AG10803 (cell line): ENCODE results near the gene SON.

Experiments
- DNase-seq: peaks from one replicate; pipeline ENCODE4 v3.0.0; 2010; ENCODE audit warnings: low read depth
- H3K4me3 ChIP-seq: 2 replicates; pipeline ENCODE4 v1.5.1; 2011; ENCODE audit warnings: mild to moderate bottlenecking, low read length, control low read depth
- TF ChIP-seq, protein P1 (sequence below): conservative IDR thresholded peaks from 2 replicates; pipeline ENCODE4 v1.5.1; 2011; ENCODE audit warnings: mild to moderate bottlenecking, low read length, control low read depth, inconsistent platforms

SON gene

DNA sequence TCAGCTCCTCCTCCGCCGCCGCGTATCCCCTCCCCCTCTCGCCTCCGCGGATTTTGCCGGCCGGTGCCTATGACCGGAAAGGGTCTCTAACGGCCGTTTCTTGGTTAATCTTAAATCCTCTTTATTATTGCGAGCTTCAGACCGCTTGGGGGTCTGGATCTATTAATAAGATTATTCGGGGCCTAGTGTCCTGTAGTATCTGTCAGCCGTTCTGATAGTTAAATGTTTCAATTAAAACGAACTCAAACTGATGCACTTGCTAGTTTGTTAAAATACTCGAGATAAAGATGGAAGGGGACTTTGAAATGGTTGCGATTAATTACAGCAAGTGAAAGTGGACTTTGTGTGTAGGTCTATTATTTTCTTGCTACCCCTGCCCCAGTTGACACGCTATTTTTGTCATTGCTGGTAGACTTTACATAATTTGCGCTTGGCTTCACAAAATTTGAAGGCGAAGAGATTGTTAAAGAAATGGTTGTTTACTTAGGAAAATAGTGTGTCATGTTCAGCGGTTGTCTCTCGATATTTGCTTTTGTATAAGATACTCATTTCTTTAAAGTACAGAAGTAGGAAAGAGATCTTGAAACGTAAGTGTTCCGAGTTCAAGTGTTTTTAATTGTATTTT, 779 bp downstream of the SON start:
- no peak for DNase-seq
- TF ChIP-seq, protein P1, sequence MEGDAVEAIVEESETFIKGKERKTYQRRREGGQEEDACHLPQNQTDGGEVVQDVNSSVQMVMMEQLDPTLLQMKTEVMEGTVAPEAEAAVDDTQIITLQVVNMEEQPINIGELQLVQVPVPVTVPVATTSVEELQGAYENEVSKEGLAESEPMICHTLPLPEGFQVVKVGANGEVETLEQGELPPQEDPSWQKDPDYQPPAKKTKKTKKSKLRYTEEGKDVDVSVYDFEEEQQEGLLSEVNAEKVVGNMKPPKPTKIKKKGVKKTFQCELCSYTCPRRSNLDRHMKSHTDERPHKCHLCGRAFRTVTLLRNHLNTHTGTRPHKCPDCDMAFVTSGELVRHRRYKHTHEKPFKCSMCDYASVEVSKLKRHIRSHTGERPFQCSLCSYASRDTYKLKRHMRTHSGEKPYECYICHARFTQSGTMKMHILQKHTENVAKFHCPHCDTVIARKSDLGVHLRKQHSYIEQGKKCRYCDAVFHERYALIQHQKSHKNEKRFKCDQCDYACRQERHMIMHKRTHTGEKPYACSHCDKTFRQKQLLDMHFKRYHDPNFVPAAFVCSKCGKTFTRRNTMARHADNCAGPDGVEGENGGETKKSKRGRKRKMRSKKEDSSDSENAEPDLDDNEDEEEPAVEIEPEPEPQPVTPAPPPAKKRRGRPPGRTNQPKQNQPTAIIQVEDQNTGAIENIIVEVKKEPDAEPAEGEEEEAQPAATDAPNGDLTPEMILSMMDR: no peak
- peak overlapping the region; percentile 75 for H3K4me3 ChIP-seq

DNA sequence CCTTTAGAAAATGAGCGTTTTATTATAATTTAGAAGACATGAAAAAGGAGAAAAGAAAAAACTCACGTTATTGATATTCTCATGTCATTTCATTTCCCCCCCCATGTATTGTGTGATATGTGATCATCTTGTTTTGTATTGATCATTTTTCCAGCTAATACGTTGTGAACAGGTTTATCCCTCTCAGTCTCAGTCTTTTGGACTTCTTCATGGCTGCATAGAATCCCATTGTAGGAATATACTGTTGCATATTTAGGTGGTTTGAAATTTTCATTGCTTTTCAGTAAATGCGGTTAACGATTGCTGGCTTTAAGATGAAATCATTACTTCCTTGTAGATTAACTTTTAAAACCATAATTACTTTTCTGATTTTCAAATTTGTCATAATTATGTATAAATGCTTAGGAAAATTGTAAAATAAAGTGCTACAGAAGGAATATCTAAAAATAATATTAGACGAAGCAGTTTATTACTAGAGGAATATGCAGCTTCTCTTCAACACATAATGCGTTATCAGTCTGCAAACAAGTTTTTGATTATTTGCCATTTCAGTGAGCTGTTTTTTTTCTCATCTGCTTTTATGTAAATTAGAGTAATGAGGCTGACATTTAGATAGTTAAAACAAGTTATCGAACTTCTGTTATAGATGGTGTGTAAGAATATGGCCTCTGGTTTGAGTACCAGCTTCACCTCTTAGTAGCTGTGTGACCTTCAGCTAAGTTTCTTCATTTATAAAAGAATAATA, 1.8 kb downstream of the SON start:
- TF ChIP-seq, protein P1: no peak
- H3K4me3 ChIP-seq: peak overlapping the region; percentile 75
- no peak for DNase-seq

DNA sequence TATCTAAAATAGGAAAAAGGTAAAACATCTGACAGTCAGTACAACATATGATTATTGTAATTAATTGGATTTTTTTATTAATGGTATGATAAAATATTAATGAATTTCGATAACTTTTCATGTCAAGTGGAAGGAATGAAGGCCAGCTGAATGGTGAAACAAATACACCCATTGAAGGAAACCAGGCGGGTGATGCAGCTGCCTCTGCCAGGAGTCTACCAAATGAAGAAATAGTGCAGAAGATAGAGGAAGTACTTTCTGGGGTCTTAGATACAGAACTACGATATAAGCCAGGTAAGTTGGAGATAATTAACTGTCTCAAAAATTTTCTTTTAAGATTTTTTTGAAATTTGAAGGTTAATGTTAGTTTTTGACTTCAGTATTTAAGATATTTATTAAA, 3.2 kb downstream of the SON start:
- no peak for DNase-seq
- TF ChIP-seq, protein P1: no peak
- H3K4me3 ChIP-seq: no peak overlapping the region

DNA sequence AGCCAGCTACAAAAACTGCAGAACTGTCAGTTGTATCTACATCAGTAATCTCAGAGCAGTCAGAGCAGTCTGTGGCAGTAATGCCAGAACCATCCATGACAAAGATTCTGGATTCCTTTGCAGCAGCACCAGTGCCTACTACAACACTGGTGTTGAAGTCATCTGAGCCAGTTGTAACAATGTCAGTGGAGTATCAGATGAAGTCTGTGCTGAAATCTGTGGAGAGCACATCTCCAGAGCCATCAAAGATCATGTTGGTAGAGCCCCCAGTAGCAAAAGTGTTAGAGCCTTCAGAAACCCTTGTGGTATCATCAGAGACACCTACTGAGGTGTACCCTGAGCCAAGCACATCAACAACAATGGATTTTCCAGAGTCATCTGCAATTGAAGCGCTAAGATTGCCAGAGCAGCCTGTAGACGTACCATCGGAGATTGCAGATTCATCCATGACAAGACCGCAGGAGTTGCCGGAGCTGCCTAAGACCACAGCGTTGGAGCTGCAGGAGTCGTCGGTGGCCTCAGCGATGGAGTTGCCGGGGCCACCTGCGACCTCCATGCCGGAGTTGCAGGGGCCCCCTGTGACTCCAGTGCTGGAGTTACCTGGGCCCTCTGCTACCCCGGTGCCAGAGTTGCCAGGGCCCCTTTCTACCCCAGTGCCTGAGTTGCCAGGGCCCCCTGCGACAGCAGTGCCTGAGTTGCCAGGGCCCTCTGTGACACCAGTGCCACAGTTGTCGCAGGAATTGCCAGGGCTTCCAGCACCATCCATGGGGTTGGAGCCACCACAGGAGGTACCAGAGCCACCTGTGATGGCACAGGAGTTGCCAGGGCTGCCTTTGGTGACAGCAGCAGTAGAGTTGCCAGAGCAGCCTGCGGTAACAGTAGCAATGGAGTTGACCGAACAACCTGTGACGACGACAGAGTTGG, 7.3 kb downstream of the SON start:
- no peak for DNase-seq
- TF ChIP-seq, protein P1: no peak
- H3K4me3 ChIP-seq: no peak overlapping the region

DNA sequence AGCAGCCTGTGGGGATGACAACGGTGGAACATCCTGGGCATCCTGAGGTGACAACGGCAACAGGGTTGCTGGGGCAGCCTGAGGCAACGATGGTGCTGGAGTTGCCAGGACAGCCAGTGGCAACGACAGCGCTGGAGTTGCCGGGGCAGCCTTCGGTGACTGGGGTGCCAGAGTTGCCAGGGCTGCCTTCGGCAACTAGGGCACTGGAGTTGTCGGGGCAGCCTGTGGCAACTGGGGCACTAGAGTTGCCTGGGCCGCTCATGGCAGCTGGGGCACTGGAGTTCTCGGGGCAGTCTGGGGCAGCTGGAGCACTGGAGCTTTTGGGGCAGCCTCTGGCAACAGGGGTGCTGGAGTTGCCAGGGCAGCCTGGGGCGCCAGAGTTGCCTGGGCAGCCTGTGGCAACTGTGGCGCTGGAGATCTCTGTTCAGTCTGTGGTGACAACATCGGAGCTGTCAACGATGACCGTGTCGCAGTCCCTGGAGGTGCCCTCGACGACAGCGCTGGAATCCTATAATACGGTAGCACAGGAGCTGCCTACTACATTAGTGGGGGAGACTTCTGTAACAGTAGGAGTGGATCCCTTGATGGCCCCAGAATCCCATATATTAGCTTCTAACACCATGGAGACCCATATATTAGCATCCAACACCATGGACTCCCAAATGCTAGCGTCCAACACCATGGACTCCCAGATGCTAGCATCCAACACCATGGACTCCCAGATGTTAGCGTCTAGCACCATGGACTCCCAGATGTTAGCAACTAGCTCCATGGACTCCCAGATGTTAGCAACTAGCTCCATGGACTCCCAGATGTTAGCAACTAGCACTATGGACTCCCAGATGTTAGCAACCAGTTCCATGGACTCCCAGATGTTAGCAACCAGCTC, 8.2 kb downstream of the SON start:
- TF ChIP-seq, protein P1: no peak
- DNase-seq: no peak

DNA sequence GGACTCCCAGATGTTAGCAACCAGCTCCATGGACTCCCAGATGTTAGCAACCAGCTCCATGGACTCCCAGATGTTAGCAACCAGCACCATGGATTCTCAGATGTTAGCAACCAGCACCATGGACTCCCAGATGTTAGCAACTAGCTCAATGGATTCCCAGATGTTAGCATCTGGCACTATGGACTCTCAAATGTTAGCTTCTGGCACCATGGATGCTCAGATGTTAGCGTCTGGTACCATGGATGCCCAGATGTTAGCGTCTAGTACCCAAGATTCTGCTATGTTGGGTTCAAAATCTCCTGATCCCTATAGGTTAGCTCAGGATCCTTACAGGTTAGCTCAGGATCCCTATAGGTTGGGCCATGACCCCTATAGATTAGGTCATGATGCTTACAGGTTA, 8.8 kb downstream of the SON start:
- TF ChIP-seq, protein P1: no peak
- no peak for DNase-seq
- no peak overlapping the region for H3K4me3 ChIP-seq

More for the DNA sequence above, 8.2 kb downstream of the SON start:
- no peak overlapping the region for H3K4me3 ChIP-seq
